Measurements from ENCODE around the gene NAGLU.

NAGLU gene

GRCh38 chr17:42561897-42562387 is 25.9 kb downstream of the NAGLU start, which contains the start of gene COASY:
TSS of gene COASY (plus strand) at chr17:42562148. CDS start at chr17:42562623, 475 bp downstream.
- H3K27ac Mint-ChIP-seq: peak within 1 kb of the TSS; percentile 85
- H3K9me3 Mint-ChIP-seq: no peaks in the 10 kb centered on the region
- H3K4me3 Mint-ChIP-seq: peak within 1 kb of the TSS; percentile 90

GRCh38 chr17:42562388-42563142 is 26.5 kb downstream of the NAGLU start:
- TF ChIP-seq CTCF (IDR thresholded peaks at IDR 0.05): no peak
- DNase-seq: peak; percentile 46
- peaks cover under 1% of the 10 kb centered on the region for H3K36me3 Mint-ChIP-seq (ENCODE audit: low read depth)

More at GRCh38 chr17:42561897-42562387, 25.9 kb downstream of the NAGLU start, which contains the start of gene COASY:
- peaks cover 40% of the 10 kb centered on the region for H3K4me1 Mint-ChIP-seq
- peak; percentile 85 for DNase-seq
- H3K36me3 Mint-ChIP-seq (ENCODE audit: low read depth): no peaks in the 10 kb centered on the region
- TF ChIP-seq CTCF (IDR thresholded peaks at IDR 0.05): no peak
- H3K27me3 Mint-ChIP-seq (ENCODE audit: low read depth, poor library complexity): no peaks in the 10 kb centered on the region

GRCh38 chr17:42563143-42563509 is 27.1 kb downstream of the NAGLU start:
- H3K4me3 Mint-ChIP-seq: peak overlapping the region; percentile 90
- no peak for TF ChIP-seq CTCF (IDR thresholded peaks at IDR 0.05)
- no peak for DNase-seq
- peaks cover 41% of the 10 kb centered on the region for H3K4me1 Mint-ChIP-seq
- peaks cover 5% of the 10 kb centered on the region for H3K36me3 Mint-ChIP-seq (ENCODE audit: low read depth)
- peak overlapping the region; percentile 85 for H3K27ac Mint-ChIP-seq
- no peaks in the 10 kb centered on the region for H3K27me3 Mint-ChIP-seq (ENCODE audit: low read depth, poor library complexity)
- H3K9me3 Mint-ChIP-seq: no peaks in the 10 kb centered on the region

More at GRCh38 chr17:42562388-42563142, 26.5 kb downstream of the NAGLU start:
- peak overlapping the region; percentile 85 for H3K27ac Mint-ChIP-seq
- H3K9me3 Mint-ChIP-seq: no peaks in the 10 kb centered on the region
- peaks cover 36% of the 10 kb centered on the region for H3K4me1 Mint-ChIP-seq
- H3K27me3 Mint-ChIP-seq (ENCODE audit: low read depth, poor library complexity): no peaks in the 10 kb centered on the region
- peak overlapping the region; percentile 90 for H3K4me3 Mint-ChIP-seq

GRCh38 chr17:42563543-42563942 is 27.5 kb downstream of the NAGLU start:
- peak overlapping the region; percentile 90 for H3K4me3 Mint-ChIP-seq
- H3K27me3 Mint-ChIP-seq (ENCODE audit: low read depth, poor library complexity): no peaks in the 10 kb centered on the region
- no peak for DNase-seq
- no peaks in the 10 kb centered on the region for H3K9me3 Mint-ChIP-seq
- H3K4me1 Mint-ChIP-seq: peaks cover 41% of the 10 kb centered on the region
- H3K36me3 Mint-ChIP-seq (ENCODE audit: low read depth): peaks cover 5% of the 10 kb centered on the region
- H3K27ac Mint-ChIP-seq: peak overlapping the region; percentile 61
- TF ChIP-seq CTCF (IDR thresholded peaks at IDR 0.05): no peak

GRCh38 chr17:42563950-42564349 is 27.9 kb downstream of the NAGLU start:
- Mint-ChIP-seq H3K4me3 (peak overlapping the region; percentile 90), H3K9me3 (no peaks in the 10 kb centered on the region), H3K36me3 (ENCODE audit: low read depth) (peaks cover 5% of the 10 kb centered on the region), H3K27ac (no peak overlapping the region), H3K4me1 (peaks cover 41% of the 10 kb centered on the region), H3K27me3 (ENCODE audit: low read depth, poor library complexity) (no peaks in the 10 kb centered on the region)
- DNase-seq: no peak
- TF ChIP-seq CTCF (IDR thresholded peaks at IDR 0.05): no peak

Data from nephron progenitor cell (in vitro differentiated cells).